HCT116 (cell line): ENCODE results near the gene POLR1D. TPM values are rescaled to one million over a fixed set of nuclear protein-coding genes. Genes with fewer than 3 reads are reported as not detected.

Experiments used
- ATAC-seq: fragments of 200-7000 bp; cut with Tn5 transposase; 2 replicates; pipeline ENCODE4 v1.9.1; 2020; ENCODE audit warnings: mild to moderate bottlenecking, moderate library complexity
- BruUV-seq: library from RNA; stranded (reverse); fragments of 400-500 nt; replicated peaks from 2 replicates; lab custom pipeline; 2021; lab: Mats Ljungman, UMichigan
- CTCF ChIA-PET: fragments of 300-600 bp; sonication (Branson Sonifier 250); formaldehyde crosslinking; loops from one replicate; lab custom pipeline; 2021; ENCODE audit warnings: antibody characterized with exemption; lab: Charles Lee
- POLR2A ChIA-PET: fragments of 300-600, 350-600 bp; sonication (Branson Sonifier 250); formaldehyde crosslinking; loops from one replicate; lab custom pipeline; 2021; ENCODE audit warnings: antibody characterized with exemption; lab: Charles Lee
- RAD21 ChIA-PET, 2 experiments: fragments of 300-600 bp; sonication (Branson Sonifier 250); formaldehyde crosslinking; loops; one replicate each; lab custom pipeline; 2023; ENCODE audit warnings: low total read pairs in 2 of 2; ENCODE audit not compliant: uncharacterized antibody in 2 of 2, unreplicated experiment in 2 of 2, low non-redundant PET in 1 of 2; lab: Charles Lee
- DNase-seq: peaks from one replicate; pipeline ENCODE4 v3.0.0-alpha.2; 2010; ENCODE audit warnings: low read depth, low spot score
- H2AFZ ChIP-seq: fragments of 200-600 bp; shearing (Covaris generic), sonication (generic); 2 replicates; pipeline ENCODE4 v1.6.1; 2017; ENCODE audit warnings: low read depth, mixed run types, mixed read lengths, antibody characterized with exemption, low read length; ENCODE audit not compliant: poor library complexity, severe bottlenecking
- H3K27ac ChIP-seq: 2 replicates; pipeline ENCODE4 v1.5.1; 2012; ENCODE audit warnings: low read depth, low read length
- H3K27me3 ChIP-seq: fragments of 200-600 bp; sonication (generic); 2 replicates; pipeline ENCODE4 v1.6.1; 2016; ENCODE audit warnings: mixed run types, low read length, mixed read lengths; ENCODE audit not compliant: insufficient read depth
- H3K36me3 ChIP-seq, 2 experiments: fragments of 200-500 bp in 1 of 2; fragments of 200-600 bp in 1 of 2; sonication (Bioruptor generic) in 1 of 2; sonication (generic) in 1 of 2; 2 replicates each; pipeline versions ENCODE4 v1.5.1 to v1.6.1; 2014 to 2016; ENCODE audit warnings: low read length in 2 of 2, inconsistent platforms in 1 of 2, mixed read lengths in 1 of 2, mixed run types in 1 of 2; ENCODE audit not compliant: insufficient read depth in 2 of 2, control insufficient read depth in 1 of 2
- H3K4me1 ChIP-seq, 2 experiments: fragments of 200-600 bp in 1 of 2; sonication (generic) in 1 of 2; 2 replicates each; pipeline versions ENCODE4 v1.5.1 to v1.6.1; 2012 to 2017; ENCODE audit warnings: low read length in 2 of 2, inconsistent platforms in 1 of 2, mild to moderate bottlenecking in 1 of 2, mixed read lengths in 1 of 2, mixed run types in 1 of 2, moderate library complexity in 1 of 2; ENCODE audit not compliant: insufficient read depth in 2 of 2, control insufficient read depth in 1 of 2
- H3K4me2 ChIP-seq: fragments of 200-600 bp; sonication (generic); 2 replicates; pipeline ENCODE4 v1.6.1; 2017; ENCODE audit warnings: mixed run types, low read length, mixed read lengths
- H3K4me3 ChIP-seq, 2 experiments: fragments of 200-600 bp in 1 of 2; sonication (generic) in 1 of 2; replicated peaks in 1 of 2; 2 replicates each; pipeline ENCODE4 v1.5.1; 2011 to 2016; ENCODE audit warnings: low read length in 2 of 2, control low read depth in 1 of 2, low read depth in 1 of 2, mild to moderate bottlenecking in 1 of 2, mixed read lengths in 1 of 2, mixed run types in 1 of 2
- H3K79me2 ChIP-seq: fragments of 200-600 bp; sonication (generic); 2 replicates; pipeline ENCODE4 v1.6.1; 2017; ENCODE audit warnings: mild to moderate bottlenecking, mixed run types, low read length, moderate library complexity, mixed read lengths; ENCODE audit not compliant: insufficient read depth
- H3K9ac ChIP-seq: fragments of 200-600 bp; sonication (generic); 2 replicates; pipeline ENCODE4 v1.6.1; 2016; ENCODE audit warnings: low read length, mixed read lengths
- H3K9me2 ChIP-seq: fragments of 200-600 bp; sonication (generic), shearing (Covaris generic); 2 replicates; pipeline ENCODE4 v1.6.1; 2017; ENCODE audit warnings: mixed run types, mild to moderate bottlenecking, moderate library complexity; ENCODE audit not compliant: insufficient read depth
- H3K9me3 ChIP-seq, 2 experiments: fragments of 200-500 bp in 1 of 2; fragments of 200-600 bp in 1 of 2; sonication (Bioruptor generic) in 1 of 2; sonication (generic) in 1 of 2; 2 replicates each; pipeline ENCODE4 v1.6.1; 2014 to 2017; ENCODE audit warnings: low read length in 2 of 2, mixed read lengths in 2 of 2, inconsistent platforms in 1 of 2, low read depth in 1 of 2, mild to moderate bottlenecking in 1 of 2, mixed run types in 1 of 2, moderate library complexity in 1 of 2; ENCODE audit not compliant: control insufficient read depth in 1 of 2, insufficient read depth in 1 of 2
- H4K20me1 ChIP-seq: fragments of 200-600 bp; sonication (generic), shearing (Covaris generic); 2 replicates; pipeline ENCODE4 v1.6.1; 2017; ENCODE audit warnings: mixed run types, mild to moderate bottlenecking, moderate library complexity; ENCODE audit not compliant: insufficient read depth
- EGR1 ChIP-seq: IDR thresholded peaks from 2 replicates; pipeline ENCODE4 v1.6.1; 2012; ENCODE audit warnings: low read depth
- EZH2 ChIP-seq: fragments of 200-600 bp; sonication (generic); IDR thresholded peaks from 2 replicates; pipeline ENCODE4 v1.6.1; 2017; ENCODE audit warnings: antibody characterized with exemption, mixed run types
- EZH2phosphoT487 ChIP-seq: fragments of 200-600 bp; IDR thresholded peaks from 2 replicates; pipeline ENCODE4 v1.6.1; 2018; ENCODE audit warnings: antibody characterized with exemption, borderline replicate concordance
- JUND ChIP-seq: IDR thresholded peaks from 2 replicates; pipeline ENCODE4 v1.6.1; 2012
- POLR2A ChIP-seq: IDR thresholded peaks from 2 replicates; pipeline ENCODE4 v1.7.0; 2011; ENCODE audit warnings: borderline replicate concordance; ENCODE audit not compliant: insufficient read depth, insufficient read length; ENCODE audit errors: extremely low read depth
- RAD21 ChIP-seq: IDR thresholded peaks from 2 replicates; pipeline ENCODE4 v1.6.1; 2012; ENCODE audit warnings: low read depth, mild to moderate bottlenecking
- SIN3A ChIP-seq: IDR thresholded peaks from 2 replicates; pipeline ENCODE4 v1.6.1; 2012; ENCODE audit warnings: low read depth
- SP1 ChIP-seq: IDR thresholded peaks from 2 replicates; pipeline ENCODE4 v1.6.1; 2012; ENCODE audit warnings: low read depth
- SRF ChIP-seq: IDR thresholded peaks from 2 replicates; pipeline ENCODE4 v1.6.1; 2012; ENCODE audit warnings: low read depth
- TCF7L2 ChIP-seq: IDR thresholded peaks from 2 replicates; pipeline ENCODE4 v1.7.0; 2011; ENCODE audit warnings: borderline replicate concordance, inconsistent platforms; ENCODE audit not compliant: insufficient read depth, insufficient read length; ENCODE audit errors: extremely low read depth
- YY1 ChIP-seq: IDR thresholded peaks from 2 replicates; pipeline ENCODE4 v1.6.1; 2011; ENCODE audit warnings: low read length, low read depth, moderate library complexity, mild to moderate bottlenecking; ENCODE audit not compliant: insufficient replicate concordance; ENCODE audit errors: extremely low read depth
- ZFX ChIP-seq: fragments of 450-650 bp; IDR thresholded peaks from 2 replicates; pipeline ENCODE4 v1.6.1; 2017
- ZNF274 ChIP-seq: fragments of 200-500 bp; sonication (Bioruptor generic); IDR thresholded peaks from 2 replicates; pipeline ENCODE4 v1.6.1; 2014; ENCODE audit warnings: mild to moderate bottlenecking, low read depth, low read length, inconsistent platforms
- intact Hi-C: fragments of 100-400 bp; cut with micrococcal nuclease; formaldehyde crosslinking; loops from 2 replicates; pipeline ENCODE4 v1.10.0; 2022
- total RNA-seq: library from RNA; stranded (reverse); gene quantifications from one replicate; pipeline ENCODE4 v1.2.1, GENCODE V29; 2021; ENCODE audit not compliant: unreplicated experiment
- TF ChIP-seq, protein P1 (sequence below): IDR thresholded peaks from 2 replicates; pipeline ENCODE4 v1.6.1; 2012
- TF ChIP-seq, protein P2 (sequence below): IDR thresholded peaks from 2 replicates; pipeline ENCODE4 v1.6.1; 2011; ENCODE audit warnings: mild to moderate bottlenecking, low read length, moderate library complexity; ENCODE audit not compliant: insufficient replicate concordance; ENCODE audit errors: extremely low read depth
- TF ChIP-seq, protein P3 (sequence below), 3 experiments: fragments of 200-600 bp in 1 of 3; sonication (generic) in 1 of 3; IDR thresholded peaks in 2 of 3; conservative IDR thresholded peaks in 1 of 3; 2 replicates each; pipeline ENCODE4 v1.5.1; 2012 to 2017; ENCODE audit warnings: low read depth in 2 of 3, low read length in 2 of 3, antibody characterized with exemption in 1 of 3, borderline replicate concordance in 1 of 3, control low read depth in 1 of 3, mild to moderate bottlenecking in 1 of 3, mixed read lengths in 1 of 3, mixed run types in 1 of 3, moderate library complexity in 1 of 3; ENCODE audit not compliant: insufficient read depth in 1 of 3

POLR1D gene
- total RNA-seq, 1 experiment from 2014 or later = 184 TPM

DNA sequence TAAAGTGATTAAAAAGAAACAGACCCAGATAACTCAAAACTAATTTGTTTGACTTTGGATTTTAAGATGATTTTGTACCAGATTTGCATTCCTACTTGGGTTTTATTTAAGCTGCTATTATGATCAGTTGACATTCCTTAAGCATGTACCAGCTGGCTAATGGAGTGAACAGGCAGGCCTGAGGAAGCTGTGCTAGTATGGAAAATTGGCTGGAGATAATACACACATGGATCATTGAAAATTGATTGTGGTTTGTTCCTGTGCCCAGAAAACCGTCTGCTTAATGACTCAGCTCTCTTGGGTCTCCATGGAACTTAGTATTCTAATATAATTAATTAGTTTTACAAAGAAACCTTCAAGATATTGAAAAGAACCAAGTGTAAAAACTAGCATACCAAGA lies 22.6 kb downstream of the POLR1D start:
- Histone ChIP-seq H3K9me3 (no peaks in the 10 kb centered on the region), H3K9ac (no peak overlapping the region), H3K79me2 (peaks cover 45% of the 10 kb centered on the region), H3K9me2 (no peaks in the 10 kb centered on the region), H3K4me1 (peaks cover 7 to 12% of the 10 kb centered on the region in 2 experiments), H4K20me1 (no peaks in the 10 kb centered on the region), H3K27me3 (no peaks in the 10 kb centered on the region), H3K36me3 (peaks cover 8 to 11% of the 10 kb centered on the region in 2 experiments; a peak in 2 of 4 replicates), H2AFZ (no peak overlapping the region), H3K27ac (no peak overlapping the region), H3K4me2 (peak overlapping the region; percentile 26; the same call in 1 of the 2 replicates), H3K4me3 (no peak overlapping the region)
- BruUV-seq = no TSS peak
- RAD21 ChIA-PET = no interaction called here
- POLR2A ChIA-PET = interaction anchor here (0.9 kb wide), 1 partner anchor 24 kb away, joined by 3 read pairs; the partner anchor contains the start of gene LNX2
- ATAC-seq = peak; percentile 50; the same call in 1 of the 2 replicates
- TF ChIP-seq TCF7L2 = peak; percentile 20
- no peak for TF ChIP-seq EZH2phosphoT487
- 0 out of 2 replicates have a peak, but pooled peaks have one; percentile 21 for TF ChIP-seq SP1
- intact Hi-C loops = no loop called here
- CTCF ChIA-PET = no interaction called here
- DNase-seq = peak; percentile 27

DNA sequence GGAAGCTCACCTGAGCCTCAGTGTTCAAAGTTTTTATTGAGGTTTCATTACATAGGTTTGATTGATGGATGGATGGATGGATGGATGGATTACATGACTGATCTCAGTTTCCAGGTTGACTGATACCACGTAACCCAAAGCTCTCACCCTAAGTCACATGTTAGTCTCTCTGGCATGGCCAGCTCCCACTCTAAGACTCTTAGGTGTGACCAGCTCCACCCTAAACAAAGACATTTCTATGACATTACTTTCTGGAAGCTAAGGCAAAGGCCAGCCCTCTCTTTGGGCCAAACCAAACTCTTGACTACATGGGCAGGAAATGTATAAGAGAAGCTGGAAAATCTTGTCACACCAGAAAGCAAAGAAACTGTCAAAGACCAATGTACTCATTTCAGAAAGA lies 28.6 kb downstream of the POLR1D start:
- H3K9me3 ChIP-seq = peaks cover 12 to 15% of the 10 kb centered on the region in 2 experiments; a peak in 3 of 4 replicates
- H3K27me3 ChIP-seq = no peaks in the 10 kb centered on the region
- TF ChIP-seq EGR1 = no peak
- no peak for TF ChIP-seq EZH2phosphoT487
- TF ChIP-seq, protein P1, sequence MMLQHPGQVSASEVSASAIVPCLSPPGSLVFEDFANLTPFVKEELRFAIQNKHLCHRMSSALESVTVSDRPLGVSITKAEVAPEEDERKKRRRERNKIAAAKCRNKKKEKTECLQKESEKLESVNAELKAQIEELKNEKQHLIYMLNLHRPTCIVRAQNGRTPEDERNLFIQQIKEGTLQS = no peak
- TF ChIP-seq JUND = no peak
- no peak for TF ChIP-seq EZH2
- TF ChIP-seq, protein P2, sequence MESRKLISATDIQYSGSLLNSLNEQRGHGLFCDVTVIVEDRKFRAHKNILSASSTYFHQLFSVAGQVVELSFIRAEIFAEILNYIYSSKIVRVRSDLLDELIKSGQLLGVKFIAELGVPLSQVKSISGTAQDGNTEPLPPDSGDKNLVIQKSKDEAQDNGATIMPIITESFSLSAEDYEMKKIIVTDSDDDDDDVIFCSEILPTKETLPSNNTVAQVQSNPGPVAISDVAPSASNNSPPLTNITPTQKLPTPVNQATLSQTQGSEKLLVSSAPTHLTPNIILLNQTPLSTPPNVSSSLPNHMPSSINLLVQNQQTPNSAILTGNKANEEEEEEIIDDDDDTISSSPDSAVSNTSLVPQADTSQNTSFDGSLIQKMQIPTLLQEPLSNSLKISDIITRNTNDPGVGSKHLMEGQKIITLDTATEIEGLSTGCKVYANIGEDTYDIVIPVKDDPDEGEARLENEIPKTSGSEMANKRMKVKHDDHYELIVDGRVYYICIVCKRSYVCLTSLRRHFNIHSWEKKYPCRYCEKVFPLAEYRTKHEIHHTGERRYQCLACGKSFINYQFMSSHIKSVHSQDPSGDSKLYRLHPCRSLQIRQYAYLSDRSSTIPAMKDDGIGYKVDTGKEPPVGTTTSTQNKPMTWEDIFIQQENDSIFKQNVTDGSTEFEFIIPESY = no peak
- no peak for TF ChIP-seq RAD21
- no peak for TF ChIP-seq SRF
- TF ChIP-seq SIN3A = no peak
- TF ChIP-seq YY1 = no peak
- TF ChIP-seq, protein P3, sequence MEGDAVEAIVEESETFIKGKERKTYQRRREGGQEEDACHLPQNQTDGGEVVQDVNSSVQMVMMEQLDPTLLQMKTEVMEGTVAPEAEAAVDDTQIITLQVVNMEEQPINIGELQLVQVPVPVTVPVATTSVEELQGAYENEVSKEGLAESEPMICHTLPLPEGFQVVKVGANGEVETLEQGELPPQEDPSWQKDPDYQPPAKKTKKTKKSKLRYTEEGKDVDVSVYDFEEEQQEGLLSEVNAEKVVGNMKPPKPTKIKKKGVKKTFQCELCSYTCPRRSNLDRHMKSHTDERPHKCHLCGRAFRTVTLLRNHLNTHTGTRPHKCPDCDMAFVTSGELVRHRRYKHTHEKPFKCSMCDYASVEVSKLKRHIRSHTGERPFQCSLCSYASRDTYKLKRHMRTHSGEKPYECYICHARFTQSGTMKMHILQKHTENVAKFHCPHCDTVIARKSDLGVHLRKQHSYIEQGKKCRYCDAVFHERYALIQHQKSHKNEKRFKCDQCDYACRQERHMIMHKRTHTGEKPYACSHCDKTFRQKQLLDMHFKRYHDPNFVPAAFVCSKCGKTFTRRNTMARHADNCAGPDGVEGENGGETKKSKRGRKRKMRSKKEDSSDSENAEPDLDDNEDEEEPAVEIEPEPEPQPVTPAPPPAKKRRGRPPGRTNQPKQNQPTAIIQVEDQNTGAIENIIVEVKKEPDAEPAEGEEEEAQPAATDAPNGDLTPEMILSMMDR (IDR thresholded peaks at IDR 0.05 in 2 of 3, conservative IDR thresholded peaks at IDR 0.05 in 1 of 3; ENCODE audit: borderline replicate concordance in 1 of 3, insufficient read depth in 1 of 3, low read depth in 2 of 3, low read length in 2 of 3) = no peak
- no peak for TF ChIP-seq ZNF274
- TF ChIP-seq POLR2A = no peak
- no peak for TF ChIP-seq TCF7L2
- no peak for TF ChIP-seq ZFX
- peaks cover 7% of the 10 kb centered on the region; the same call in 1 of the 2 replicates for H3K79me2 ChIP-seq
- POLR2A ChIA-PET = no interaction called here
- ATAC-seq (no peak), DNase-seq (no peak)
- H3K4me2 ChIP-seq = no peak overlapping the region
- H3K36me3 ChIP-seq = peaks cover 22 to 30% of the 10 kb centered on the region in 2 experiments; a peak in 3 of 4 replicates
- BruUV-seq = no TSS peak
- RAD21 ChIA-PET = no interaction called here
- no peak overlapping the region for H2AFZ ChIP-seq
- H4K20me1 ChIP-seq = no peaks in the 10 kb centered on the region
- intact Hi-C loops = no loop called here
- H3K9ac ChIP-seq = no peak overlapping the region
- no peak overlapping the region for H3K4me3 ChIP-seq
- H3K4me1 ChIP-seq = no peaks in the 10 kb centered on the region
- no peak overlapping the region for H3K27ac ChIP-seq
- CTCF ChIA-PET = no interaction called here
- H3K9me2 ChIP-seq = no peaks in the 10 kb centered on the region
